Duodenal mucosa (tissue), 2 donors: ENCODE results near the gene CLCA4.
"Not testable (repeated sequence)": the region's sequence is repeated elsewhere in the genome, so short reads cannot be mapped to it uniquely, and the experiment has no call there.

Experiments
- H3K27ac ChIP-seq: one replicate; pipeline ENCODE4 v1.7.0; 2013; ENCODE audit warnings: low read depth, low read length
- H3K27me3 ChIP-seq, 2 donors: one replicate each; pipeline ENCODE4 v1.7.0; 2013; ENCODE audit warnings: low read length in 2 of 2, control low read depth in 1 of 2; ENCODE audit not compliant: insufficient read depth in 2 of 2, control insufficient read depth in 1 of 2
- H3K36me3 ChIP-seq, 2 donors: one replicate each; pipeline ENCODE4 v1.7.0; 2013; ENCODE audit warnings: low read length in 2 of 2, control low read depth in 1 of 2; ENCODE audit not compliant: insufficient read depth in 2 of 2, control insufficient read depth in 1 of 2
- H3K4me1 ChIP-seq, 2 donors: one replicate each; pipeline ENCODE4 v1.7.0; 2013; ENCODE audit warnings: low read length in 2 of 2, control low read depth in 1 of 2; ENCODE audit not compliant: insufficient read depth in 2 of 2, control insufficient read depth in 1 of 2
- H3K4me3 ChIP-seq, 2 donors: one replicate each; pipeline ENCODE4 v1.7.0; 2013; ENCODE audit warnings: low read length in 2 of 2, low read depth in 1 of 2
- H3K9ac ChIP-seq, 2 donors: one replicate each; pipeline ENCODE4 v1.7.0; 2013; ENCODE audit warnings: low read length in 2 of 2, low read depth in 1 of 2
- H3K9me3 ChIP-seq, 2 donors: one replicate each; pipeline ENCODE4 v1.7.0; 2013; ENCODE audit warnings: low read length in 2 of 2, control low read depth in 1 of 2; ENCODE audit not compliant: control insufficient read depth in 1 of 2

Gene CLCA4

GRCh38 chr1:86546787-86547221 is at the start of gene CLCA4:
TSS of gene CLCA4 (plus strand) at chr1:86547078. CDS start at chr1:86547120, 42 bp downstream.
- H3K4me3 ChIP-seq = no peak within 1 kb of the TSS
- no peaks in the 10 kb centered on the region for H3K36me3 ChIP-seq
- no peak within 1 kb of the TSS for H3K27ac ChIP-seq
- H3K9me3 ChIP-seq = no peaks in the 10 kb centered on the region
- no peaks in the 10 kb centered on the region for H3K27me3 ChIP-seq
- no peak within 1 kb of the TSS for H3K9ac ChIP-seq
- no peaks in the 10 kb centered on the region for H3K4me1 ChIP-seq

- Histone ChIP-seq H3K36me3 (no peaks in the 10 kb centered on the region), H3K27ac (no peak overlapping the region), H3K9ac (no peak overlapping the region), H3K4me3 (no peak overlapping the region), H3K9me3 (no peaks in the 10 kb centered on the region), H3K4me1 (peaks cover 3 to 4% of the 10 kb centered on the region in 2 donors), H3K27me3 (peaks cover 0 to 8% of the 10 kb centered on the region in 2 donors)
These were observed 48.6 kb upstream of the CLCA4 start for GRCh38 chr1:86498281-86498680.

- no peak overlapping the region for H3K4me3 ChIP-seq
- H3K36me3 ChIP-seq = no peaks in the 10 kb centered on the region
- H3K9ac ChIP-seq = no peak overlapping the region
- no peak overlapping the region for H3K27ac ChIP-seq
- no peaks in the 10 kb centered on the region for H3K9me3 ChIP-seq
- peaks cover 4% of the 10 kb centered on the region in 2 donors for H3K4me1 ChIP-seq
- H3K27me3 ChIP-seq = peaks cover 0 to 8% of the 10 kb centered on the region in 2 donors
These were observed 46.8 kb upstream of the CLCA4 start for GRCh38 chr1:86499987-86500593.

- Histone ChIP-seq H3K4me3 (no peak overlapping the region), H3K27me3 (peaks cover 0 to 8% of the 10 kb centered on the region in 2 donors), H3K4me1 (peaks cover 4% of the 10 kb centered on the region in 2 donors), H3K36me3 (no peaks in the 10 kb centered on the region), H3K9me3 (no peaks in the 10 kb centered on the region), H3K27ac (no peak overlapping the region), H3K9ac (no peak overlapping the region)
These were observed 46.2 kb upstream of the CLCA4 start for GRCh38 chr1:86500714-86501113.

- H3K27me3 ChIP-seq, H3K9ac ChIP-seq, H3K27ac ChIP-seq, H3K9me3 ChIP-seq, H3K4me1 ChIP-seq, H3K36me3 ChIP-seq: not testable (repeated sequence)
- peak overlapping the region; percentile 33 to 53 for H3K4me3 ChIP-seq
These were observed 44.7 kb upstream of the CLCA4 start for GRCh38 chr1:86502125-86502646.

- peaks cover 4% of the 10 kb centered on the region in 2 donors for H3K4me1 ChIP-seq
- H3K27ac ChIP-seq = no peak overlapping the region
- H3K4me3 ChIP-seq = peak overlapping the region; percentile 41 to 53
- no peak overlapping the region for H3K9ac ChIP-seq
- H3K9me3 ChIP-seq = no peaks in the 10 kb centered on the region
- H3K27me3 ChIP-seq = peaks cover 0 to 8% of the 10 kb centered on the region in 2 donors
- H3K36me3 ChIP-seq = no peaks in the 10 kb centered on the region
These were observed 44.0 kb upstream of the CLCA4 start for GRCh38 chr1:86502721-86503405.

GRCh38 chr1:86503406-86504136 is 43.3 kb upstream of the CLCA4 start:
- Histone ChIP-seq H3K4me1 (peaks cover 4% of the 10 kb centered on the region in 2 donors), H3K27me3 (peaks cover 0 to 4% of the 10 kb centered on the region in 2 donors), H3K9ac (peak overlapping the region in 1 of 2 donors; percentile 1), H3K27ac (no peak overlapping the region), H3K9me3 (no peaks in the 10 kb centered on the region), H3K36me3 (no peaks in the 10 kb centered on the region), H3K4me3 (peak overlapping the region; percentile 41 to 53)

- peak overlapping the region in 1 of 2 donors; percentile 1 for H3K9ac ChIP-seq
- H3K9me3 ChIP-seq = no peaks in the 10 kb centered on the region
- no peaks in the 10 kb centered on the region for H3K27me3 ChIP-seq
- H3K4me1 ChIP-seq = peaks cover 4% of the 10 kb centered on the region in 2 donors
- no peak overlapping the region for H3K27ac ChIP-seq
- peak overlapping the region; percentile 41 to 53 for H3K4me3 ChIP-seq
- H3K36me3 ChIP-seq = no peaks in the 10 kb centered on the region
These were observed 42.8 kb upstream of the CLCA4 start for GRCh38 chr1:86504137-86504479.

GRCh38 chr1:86504895-86505563 is 41.8 kb upstream of the CLCA4 start:
- Histone ChIP-seq H3K9me3 (no peaks in the 10 kb centered on the region), H3K27me3 (no peaks in the 10 kb centered on the region), H3K36me3 (no peaks in the 10 kb centered on the region), H3K27ac (no peak overlapping the region), H3K9ac (no peak overlapping the region), H3K4me3 (no peak overlapping the region), H3K4me1 (peaks cover 4% of the 10 kb centered on the region in 2 donors)
